GM21576 (cell line): ENCODE data around the gene FBXW12.
"Not testable (repeated sequence)": the region's sequence is repeated elsewhere in the genome, so short reads cannot be mapped to it uniquely, and the experiment has no call there.

Experiments
- ATAC-seq: cut with Tn5 transposase; IDR thresholded peaks from one replicate; pipeline ENCODE4 v1.9.1; 2021; ENCODE audit warnings: mild to moderate bottlenecking, moderate library complexity; ENCODE audit not compliant: unreplicated experiment

The FBXW12 gene, protein sequence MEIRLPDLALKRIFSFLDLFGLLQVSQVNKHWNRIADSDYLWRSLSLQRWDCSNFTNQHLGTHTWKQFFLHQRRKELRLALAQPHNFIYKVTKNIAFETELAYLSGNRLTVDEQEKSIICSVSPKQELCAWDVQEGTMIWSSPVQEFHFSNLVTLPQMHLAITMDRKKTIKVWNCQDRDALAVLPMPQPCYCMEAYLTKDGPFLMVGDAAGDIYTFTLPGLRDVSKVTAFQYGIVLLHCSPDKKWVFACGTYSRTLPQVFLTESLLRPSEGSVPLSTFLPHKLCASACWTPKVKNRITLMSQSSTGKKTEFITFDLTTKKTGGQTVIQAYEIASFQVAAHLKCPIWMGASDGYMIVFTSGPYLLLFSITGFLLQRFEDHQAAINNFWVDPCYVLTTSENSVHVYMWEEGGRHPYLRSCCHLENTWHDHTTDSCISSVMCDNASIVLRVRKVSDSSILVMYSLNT

DNA sequence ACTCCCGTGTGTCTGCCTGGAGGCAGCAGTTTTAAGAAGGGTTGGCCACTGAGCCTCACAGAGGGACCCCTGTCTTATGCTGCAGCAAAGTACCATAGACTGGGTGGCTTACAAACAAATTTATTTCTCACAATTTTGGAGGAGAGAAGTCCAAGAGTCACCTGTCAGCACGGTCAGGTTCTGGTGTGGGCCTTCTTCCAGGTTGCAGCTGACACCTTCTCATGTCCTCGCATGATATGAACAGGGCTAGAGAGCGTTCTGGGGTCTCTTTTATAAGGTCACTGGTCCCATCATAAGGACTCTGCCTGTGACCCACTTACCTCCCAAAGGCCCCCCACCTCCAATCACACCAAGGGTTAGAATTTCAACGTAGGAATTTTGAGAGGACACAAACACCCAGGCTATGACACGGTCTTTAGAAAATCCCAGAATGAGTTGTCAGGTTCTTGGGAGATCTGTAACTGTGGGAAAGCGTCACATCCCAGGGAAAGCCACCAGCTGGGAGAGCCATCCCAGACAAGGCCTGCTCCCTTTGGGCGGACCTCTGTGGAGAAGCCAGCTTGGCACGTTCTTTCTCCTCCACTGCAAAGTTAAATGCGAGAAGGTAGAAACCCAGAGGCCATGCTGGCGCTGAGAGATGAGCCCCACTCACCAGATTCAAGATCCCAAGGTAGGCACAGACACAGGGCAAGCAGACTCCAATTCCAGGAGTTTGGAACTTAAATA lies at the start of gene FBXW12:
TSS of gene FBXW12 (plus strand) at position 569 of the 726 bp plus-strand sequence. CDS start 549 bp downstream, outside the sequence.
- ATAC-seq: no peak

DNA sequence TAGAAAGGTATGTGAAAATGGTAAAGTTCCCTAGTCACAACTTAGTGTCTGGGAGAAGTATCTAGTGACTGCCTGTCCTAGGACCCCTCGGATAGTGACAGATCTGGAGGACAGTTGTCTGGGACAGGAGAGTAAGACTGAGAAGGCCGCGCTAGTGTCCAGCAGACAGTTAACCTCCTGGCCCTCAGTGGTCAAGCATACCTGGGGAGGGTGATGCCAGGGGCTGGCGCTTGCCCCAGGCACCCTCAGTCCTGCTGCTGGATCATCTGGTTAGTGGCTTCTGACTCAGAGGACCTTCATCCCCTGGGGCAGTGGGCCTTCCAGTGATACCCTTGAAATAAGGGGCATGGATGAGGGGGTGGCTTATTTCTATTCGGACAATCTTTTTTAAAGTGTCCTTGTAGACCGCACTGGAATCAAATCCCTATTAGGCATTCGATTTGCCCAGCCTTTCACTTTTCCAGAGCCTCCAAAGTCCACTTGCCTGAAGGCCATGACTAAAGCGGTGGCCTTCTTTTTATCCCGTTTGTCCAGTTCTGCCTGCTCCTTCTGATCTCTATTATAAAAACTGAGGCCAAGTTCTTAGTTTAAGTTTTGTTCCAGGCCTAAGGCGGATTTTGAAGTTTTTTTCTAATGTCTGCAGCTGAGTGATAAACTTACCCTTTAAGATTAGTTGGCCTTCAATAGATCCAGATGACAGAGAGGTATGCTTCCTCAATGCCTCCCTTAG lies 40.1 kb upstream of the FBXW12 start:
- ATAC-seq: not testable (repeated sequence)

DNA sequence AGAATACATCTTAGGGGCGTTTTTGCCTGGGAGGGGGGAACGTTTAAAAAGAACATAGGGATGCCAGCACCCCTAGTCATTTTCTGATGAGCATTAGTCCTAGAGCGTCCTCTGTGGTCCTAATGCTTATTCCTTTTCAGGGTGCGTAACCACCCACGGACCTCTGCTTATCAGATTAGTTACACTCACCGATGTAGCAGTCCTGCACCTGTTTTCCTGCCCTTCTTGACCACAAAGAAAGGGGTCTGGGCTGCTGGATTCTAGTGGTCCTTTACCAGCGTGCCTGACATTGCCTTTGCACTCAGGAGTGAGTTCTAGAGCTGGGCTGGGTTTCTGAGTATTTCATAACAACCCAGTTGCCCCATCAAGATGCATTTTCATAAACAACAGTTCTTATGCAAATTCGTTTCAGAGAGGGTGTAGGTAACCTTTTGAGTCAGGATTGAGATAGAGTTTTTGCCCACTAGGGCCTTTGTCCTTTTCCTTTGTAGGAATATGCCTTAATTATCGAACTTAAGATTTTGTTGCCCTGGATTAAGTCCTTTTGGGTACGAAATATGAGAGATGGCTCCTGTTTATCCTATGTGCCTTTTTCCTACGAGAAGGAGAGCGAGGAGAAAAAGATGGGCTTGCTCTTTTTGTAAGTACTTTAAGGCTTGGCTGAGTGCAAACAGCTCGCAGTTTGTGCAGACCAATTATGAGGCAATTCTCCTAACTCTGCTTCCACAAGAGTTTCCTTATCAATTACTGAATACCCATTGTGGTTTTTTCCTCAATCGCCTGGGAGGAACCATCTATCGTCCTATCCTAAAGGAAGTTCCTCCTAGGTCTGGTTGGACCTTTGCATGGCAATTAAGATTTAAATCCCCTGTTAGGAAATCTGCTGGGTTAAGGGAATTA lies 38.4 kb upstream of the FBXW12 start, which contains the start of gene SPINK8:
TSS of gene SPINK8 (minus strand) at position 316 of the 900 bp plus-strand sequence. CDS start 5,320 bp downstream, outside the sequence.
- ATAC-seq: not testable (repeated sequence)

DNA sequence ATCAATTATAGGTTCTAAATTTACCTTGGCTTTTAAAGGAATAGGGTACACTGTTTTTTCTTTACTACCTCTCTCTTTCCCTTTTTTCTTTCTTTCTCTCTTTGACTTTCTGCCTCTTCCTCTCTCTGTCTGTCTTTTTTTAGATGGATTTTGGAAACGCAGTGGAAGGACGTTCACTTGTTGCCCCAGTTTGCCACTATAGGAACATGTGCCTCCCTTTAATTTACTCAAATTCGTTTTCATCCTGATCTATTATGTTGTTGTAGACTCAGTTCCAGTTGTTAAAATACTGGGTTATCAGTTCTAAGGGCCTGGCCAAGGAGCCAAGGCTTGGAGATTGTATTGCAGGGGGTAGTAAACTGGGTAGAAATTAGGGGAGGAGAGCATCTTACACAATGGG lies 37.4 kb upstream of the FBXW12 start:
- no peak for ATAC-seq

DNA sequence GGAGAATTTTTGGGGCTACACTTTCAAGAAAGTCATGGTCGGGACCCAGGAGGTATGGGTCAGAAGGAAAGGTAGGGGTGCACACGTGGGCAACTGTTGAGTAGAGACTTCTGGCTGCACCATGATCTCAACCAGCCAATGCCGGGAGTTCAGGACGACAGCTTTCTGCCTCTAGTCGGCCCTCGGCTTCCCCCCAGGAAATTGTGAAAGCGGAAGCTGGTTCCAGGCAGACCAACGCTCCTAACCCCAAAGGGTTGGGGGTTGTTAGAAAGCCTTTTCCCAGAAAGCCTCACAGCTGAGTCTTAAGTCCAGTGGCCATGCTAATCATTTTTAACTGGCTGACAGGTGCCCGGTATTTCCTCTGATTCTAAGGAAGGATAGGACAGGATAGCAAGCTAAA lies 36.7 kb upstream of the FBXW12 start:
- not testable (repeated sequence) for ATAC-seq

DNA sequence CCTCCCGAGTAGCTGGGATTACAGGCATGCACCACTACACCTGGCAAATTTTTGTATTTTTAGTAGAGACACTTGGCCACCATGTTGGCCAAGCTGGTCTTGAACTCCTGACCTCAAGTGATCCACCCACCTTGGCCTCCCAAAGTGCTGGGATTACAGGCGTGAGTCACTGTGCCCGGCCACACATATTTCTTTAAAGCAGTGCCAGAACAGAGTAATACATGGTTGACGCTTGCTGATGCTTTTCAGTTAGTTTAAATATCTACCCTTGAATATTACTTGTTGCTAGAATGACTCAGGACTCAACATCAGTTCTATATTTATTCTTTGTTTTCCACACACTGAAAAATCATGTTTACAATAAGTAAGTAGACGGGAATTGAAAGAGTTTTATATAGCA lies 34.5 kb upstream of the FBXW12 start:
- ATAC-seq: not testable (repeated sequence)

DNA sequence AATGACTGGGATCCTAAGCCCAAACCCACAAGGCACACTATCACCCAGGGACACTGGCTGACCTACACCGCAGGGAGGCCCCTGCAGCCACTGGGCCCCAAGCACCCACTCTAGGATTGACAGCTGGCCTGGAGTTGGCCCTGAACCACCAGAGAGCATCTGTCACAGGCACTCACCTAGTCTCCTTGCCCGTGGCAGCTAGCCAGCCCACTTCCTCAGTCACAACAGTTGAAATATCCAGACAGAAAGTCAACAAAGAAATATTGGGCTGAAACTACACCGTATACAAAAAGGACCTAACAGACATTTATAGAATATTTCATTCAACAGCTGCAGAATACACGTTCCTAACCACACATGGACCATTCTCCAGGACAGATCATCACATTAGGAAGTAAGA lies 33.4 kb upstream of the FBXW12 start:
- no peak for ATAC-seq

DNA sequence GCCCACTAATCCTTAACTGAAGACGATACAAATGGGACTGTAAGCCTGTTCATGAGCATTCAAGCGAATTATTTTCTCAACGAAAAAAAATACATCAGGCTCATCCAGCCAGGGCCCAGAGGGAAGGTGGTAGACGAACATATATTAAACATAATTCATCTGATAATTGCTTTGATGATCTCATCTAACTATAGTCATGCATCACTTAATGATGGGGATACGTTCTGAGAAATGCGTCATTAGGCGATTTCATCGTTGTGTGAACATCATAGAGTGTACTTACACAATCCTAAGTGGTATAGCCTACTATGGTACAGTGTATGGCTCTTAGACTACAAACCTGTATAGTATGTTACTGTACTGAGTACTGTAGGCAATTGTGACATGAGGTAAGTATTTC lies 28.6 kb upstream of the FBXW12 start:
- no peak for ATAC-seq

DNA sequence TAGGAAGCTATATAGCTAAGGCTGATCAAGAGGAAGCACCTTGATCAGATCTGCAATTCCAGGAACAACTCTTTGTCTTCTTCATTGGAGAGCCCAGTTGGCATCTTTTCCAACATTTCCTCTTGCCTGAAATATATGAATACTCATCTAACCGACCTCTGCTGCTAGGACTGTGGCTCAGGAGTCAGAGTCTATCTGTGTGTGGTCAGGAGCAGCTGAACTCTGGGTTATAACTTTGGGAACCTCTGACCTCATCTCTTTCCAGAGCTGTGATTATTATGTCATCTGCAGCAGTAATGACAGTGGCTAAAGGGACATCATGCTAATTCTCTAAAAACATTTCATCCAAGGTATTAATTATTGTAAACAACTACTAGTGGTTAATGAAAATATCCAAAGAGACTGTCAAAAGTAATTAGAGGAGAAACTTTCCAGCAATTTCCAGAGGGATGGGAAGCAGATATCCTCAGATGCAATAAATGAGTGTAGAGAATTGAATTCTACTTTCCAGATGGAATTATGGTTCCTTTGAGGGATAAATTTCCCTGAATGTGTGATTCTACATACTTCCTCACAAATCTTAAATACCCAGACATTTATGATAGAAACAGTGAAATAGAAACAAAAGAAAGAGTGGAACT lies 27.0 kb upstream of the FBXW12 start:
- ATAC-seq: no peak

DNA sequence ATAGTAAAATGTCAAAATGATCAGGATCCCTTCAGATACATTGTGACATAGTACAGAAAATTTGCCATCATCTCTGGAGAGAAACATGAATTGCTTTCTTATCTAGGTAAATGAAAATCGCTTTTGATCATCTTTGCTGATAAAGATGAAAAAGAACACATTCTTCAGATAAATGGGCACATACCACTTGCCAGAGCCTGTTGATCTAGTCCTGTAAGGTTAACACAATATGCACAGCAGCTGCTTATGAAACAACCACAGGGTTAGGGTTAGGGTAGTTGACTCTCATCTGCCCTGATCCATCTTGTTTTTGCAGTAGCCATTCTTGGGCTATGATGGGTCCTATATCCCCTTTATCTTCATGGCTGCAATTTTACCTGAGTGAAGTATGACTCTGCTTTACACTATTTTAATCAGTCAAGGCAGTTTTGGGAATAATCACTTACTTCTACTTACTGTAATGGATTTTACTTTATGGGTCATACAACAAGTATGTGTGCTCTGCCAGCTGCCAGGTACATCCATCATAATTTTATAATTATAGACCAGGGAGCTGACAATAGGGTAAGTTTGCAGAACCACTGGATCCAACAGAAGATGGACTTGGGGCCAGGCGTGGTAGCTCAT lies 26.0 kb upstream of the FBXW12 start:
- ATAC-seq: no peak

DNA sequence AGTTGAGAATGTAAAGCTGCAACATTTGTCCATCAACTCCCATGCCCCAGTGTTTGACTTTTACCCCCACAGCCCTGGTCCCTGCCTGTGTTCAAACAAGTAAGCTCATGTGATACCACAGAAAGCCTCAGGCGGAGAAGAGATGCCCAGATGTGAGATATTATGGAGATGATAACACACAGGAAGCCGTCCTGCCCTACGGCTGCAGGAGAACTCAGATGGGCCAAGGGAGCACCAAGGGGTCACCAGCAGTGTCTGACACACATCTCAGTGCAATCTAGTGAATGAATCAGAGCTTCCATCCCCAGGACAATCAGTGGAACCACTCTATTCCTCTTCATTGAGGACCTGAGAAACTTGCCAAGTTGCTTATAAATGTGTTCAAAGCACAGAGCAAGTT lies 24.5 kb upstream of the FBXW12 start:
- no peak for ATAC-seq

DNA sequence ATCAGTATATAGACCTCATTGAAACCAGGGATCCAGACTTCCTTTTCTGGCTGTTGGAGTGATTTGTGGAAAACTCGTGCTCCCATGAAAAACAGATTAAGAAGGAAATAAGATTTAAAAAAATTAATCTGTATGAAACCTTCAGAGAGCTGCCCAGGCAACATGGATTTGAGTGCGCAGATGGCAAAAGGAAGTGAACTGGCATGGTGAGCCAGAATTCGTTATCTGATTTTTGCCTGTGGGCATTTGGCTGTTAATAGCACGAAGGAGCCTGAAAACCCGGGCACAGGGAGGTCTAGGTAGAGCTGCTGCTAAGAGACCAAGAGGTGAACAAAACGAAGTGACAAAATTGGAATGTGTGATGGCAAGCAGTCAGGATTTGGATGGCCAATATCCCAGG lies 19.5 kb upstream of the FBXW12 start:
- ATAC-seq: no peak

DNA sequence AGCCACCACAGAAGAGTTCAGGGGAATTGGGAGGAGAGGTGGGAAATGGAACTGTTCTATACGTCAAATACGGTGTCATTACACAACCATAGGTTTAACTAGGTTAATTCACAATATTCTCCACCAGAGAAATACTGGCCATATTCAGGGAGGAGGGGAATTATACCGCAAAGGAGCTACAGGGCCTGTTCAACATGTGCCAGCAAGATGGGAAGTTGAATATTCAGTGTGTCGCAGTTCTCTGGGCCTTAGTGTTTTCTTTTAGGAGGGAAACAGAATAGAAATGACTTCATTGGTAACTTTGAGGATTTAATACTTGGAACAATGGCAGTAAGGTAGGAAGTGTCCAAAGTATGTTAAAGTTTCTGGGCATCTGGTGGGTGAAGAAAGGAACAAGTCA lies 18.0 kb upstream of the FBXW12 start:
- ATAC-seq: no peak

DNA sequence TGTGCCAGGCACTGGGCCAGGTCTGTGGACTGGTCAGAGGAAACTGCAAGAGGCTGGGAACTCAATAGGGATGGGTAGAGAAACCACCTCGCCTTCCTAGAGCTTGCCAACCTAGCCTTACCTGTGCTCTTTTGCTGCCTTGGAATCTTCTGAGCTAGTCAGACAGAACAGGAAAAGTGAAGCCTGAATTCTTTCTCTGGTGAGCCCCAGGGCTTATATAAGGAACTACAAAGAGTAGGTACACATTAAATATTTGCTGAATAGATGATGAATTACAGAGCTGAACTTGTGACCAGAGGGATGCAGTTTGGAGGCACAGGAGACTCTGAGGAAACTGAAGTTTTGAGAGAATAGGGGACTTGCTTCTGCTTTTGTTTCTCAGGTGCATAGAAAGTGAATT lies 15.6 kb upstream of the FBXW12 start:
- no peak for ATAC-seq

DNA sequence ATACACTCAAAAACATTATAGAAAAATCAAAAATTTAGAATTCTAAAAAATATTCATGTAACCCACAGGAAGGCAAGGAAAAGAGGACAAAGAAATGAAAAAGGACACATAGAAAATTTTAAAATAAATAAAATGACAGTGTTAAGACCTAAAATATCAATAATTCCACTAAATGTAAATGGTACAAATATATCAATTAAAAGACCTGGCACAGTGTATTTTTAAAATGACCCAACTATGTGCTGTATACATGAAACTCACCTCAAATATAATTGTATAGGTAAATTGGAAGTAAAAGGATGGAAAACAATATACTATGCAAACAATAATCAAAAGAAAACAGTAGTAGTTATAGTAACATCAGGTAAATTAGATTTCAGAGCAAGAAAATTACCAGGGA lies 10.1 kb upstream of the FBXW12 start:
- no peak for ATAC-seq

DNA sequence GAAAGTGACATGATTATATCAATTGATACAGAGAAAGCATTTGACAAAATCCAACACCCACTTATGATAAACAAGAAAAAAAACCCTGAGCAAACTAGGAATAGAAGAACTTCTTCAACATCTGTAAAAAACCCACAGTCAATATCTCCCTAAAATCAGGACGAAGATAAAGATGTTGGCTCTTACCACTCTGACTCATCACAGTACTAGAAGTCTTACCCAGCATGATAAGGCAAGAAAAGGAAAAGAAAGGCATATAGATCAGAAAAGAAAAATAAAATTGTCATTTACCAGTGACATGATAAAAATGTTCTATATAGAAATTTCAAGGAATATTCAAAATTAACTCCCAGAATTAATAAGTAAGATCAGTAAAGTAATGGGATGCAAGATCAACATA lies 7.2 kb upstream of the FBXW12 start:
- no peak for ATAC-seq

DNA sequence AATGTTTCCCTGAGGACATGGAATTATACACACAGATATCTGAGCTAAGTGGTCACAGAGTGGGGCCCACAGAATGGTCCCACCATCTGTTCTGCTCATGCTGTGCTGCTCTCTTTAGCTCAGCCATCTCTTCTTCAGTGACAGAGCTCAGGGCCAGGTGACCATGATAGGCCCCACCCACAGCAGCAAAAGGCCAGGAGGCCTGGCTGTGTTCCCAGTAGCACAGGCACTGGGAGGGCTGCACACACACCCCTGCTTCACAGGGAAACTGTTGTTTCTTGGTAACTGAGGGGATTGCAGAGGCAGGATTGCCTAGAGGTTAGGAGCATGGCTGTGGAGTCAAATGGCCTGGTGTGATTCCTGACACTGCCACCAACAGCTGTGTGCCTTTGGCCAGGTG lies 4.8 kb upstream of the FBXW12 start:
- ATAC-seq: no peak

DNA sequence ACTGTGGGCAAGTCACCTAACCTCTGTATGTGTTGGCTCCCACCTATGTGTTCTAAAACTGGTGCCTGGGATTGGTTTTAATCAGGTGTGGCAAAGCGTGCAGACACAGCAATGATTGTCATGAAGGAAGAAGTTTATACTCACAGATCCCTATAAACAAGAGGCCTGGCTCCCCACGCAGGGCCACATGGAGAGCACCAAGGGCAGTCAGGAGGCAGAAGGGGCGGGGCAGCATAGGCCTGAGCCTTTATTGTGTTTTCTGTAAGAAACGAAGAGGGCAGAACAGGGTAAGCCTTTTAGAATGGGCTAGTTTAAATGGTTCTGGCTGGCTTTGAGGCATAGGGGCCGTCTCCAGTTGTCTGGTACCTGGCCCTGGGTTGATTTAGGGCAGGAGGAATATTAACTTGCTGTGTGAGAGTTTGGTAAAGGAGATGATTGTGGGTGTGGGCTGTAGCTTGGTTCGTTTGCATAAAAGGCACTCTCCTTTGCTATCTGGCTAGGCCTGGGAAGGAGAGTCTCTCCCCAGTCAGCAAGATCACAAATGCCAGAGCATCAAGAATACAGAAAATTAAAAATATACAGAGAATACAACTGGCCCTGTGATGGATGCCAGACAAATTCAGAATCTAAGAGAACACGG lies 2.2 kb upstream of the FBXW12 start:
- no peak for ATAC-seq

DNA sequence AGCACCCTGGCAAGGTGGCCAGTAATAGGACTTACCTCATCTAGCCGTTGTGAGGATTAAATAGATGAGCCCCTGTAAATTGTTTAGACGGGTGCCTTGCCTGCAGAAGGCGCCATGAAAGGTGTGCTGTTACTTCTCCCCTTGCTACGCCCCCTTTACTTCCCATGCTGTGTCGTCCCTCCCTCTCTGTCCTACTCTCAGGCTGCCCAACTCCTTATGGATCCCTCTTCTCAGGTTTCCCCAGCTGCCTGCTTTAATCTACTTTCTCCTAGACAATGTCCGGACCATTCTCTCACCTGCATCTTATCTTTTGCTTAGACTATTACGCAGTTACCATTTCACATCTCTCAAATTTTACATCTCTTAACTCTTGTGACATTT lies 1.7 kb upstream of the FBXW12 start:
- no peak for ATAC-seq
